GM12872 (cell line): Measurements from ENCODE around the gene UTP14C.

ENCODE experiments used
- TF ChIP-seq, protein P1 (sequence below): IDR thresholded peaks from 3 replicates; pipeline ENCODE4 v1.5.1; 2011; ENCODE audit warnings: low read depth, mild to moderate bottlenecking, low read length, moderate library complexity; ENCODE audit not compliant: insufficient read depth

The UTP14C gene

GRCh38 chr13:51988988-51989618, 35.4 kb upstream of the UTP14C start:
- TF ChIP-seq, protein P1, sequence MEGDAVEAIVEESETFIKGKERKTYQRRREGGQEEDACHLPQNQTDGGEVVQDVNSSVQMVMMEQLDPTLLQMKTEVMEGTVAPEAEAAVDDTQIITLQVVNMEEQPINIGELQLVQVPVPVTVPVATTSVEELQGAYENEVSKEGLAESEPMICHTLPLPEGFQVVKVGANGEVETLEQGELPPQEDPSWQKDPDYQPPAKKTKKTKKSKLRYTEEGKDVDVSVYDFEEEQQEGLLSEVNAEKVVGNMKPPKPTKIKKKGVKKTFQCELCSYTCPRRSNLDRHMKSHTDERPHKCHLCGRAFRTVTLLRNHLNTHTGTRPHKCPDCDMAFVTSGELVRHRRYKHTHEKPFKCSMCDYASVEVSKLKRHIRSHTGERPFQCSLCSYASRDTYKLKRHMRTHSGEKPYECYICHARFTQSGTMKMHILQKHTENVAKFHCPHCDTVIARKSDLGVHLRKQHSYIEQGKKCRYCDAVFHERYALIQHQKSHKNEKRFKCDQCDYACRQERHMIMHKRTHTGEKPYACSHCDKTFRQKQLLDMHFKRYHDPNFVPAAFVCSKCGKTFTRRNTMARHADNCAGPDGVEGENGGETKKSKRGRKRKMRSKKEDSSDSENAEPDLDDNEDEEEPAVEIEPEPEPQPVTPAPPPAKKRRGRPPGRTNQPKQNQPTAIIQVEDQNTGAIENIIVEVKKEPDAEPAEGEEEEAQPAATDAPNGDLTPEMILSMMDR, result no peak

- TF ChIP-seq, protein P1, result no peak
These were observed 30.8 kb upstream of the UTP14C start for GRCh38 chr13:51993713-51994112.

GRCh38 chr13:51995677-51996551, 28.6 kb upstream of the UTP14C start:
- TF ChIP-seq, protein P1, result no peak

DNA sequence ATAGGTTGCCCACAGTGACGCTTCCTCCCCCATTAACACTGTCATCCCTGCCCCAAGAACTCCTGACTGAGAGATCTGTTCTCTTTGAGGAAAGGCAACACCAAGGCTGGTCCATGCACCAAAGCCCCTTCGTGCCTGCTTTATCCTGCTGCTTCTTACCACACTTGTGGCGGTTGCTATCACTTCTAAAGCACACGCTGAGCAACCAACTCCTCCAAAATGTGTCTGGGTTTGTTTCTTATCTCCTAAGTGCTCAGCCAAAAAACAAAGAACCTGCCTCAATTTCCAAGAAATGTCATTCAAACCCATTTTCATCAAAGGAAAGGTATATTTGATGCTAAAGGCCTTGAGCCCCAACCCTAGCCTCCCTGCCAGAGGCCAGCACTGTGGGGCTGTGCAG, 27.9 kb upstream of the UTP14C start:
- TF ChIP-seq, protein P1, result no peak

DNA sequence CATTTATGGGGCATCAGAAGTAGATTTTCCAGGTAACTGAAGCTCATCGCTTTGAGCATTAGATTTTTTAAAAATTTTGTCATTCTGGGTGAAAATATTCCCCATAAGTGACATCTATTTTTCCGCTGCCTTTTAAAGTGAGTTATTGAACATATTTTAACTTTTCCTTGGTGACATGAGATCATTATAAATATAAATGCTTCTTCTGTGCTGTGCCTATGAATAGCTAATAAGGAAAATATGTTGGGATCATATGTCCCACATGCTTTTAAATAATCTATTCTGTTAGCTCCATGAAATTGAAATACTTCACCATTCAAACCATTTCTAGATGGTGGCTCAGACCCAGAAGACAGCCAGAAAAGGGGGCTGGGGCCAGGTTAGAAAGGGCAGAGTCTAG, 27.3 kb upstream of the UTP14C start:
- TF ChIP-seq, protein P1, result no peak

- TF ChIP-seq, protein P1, result no peak
These were observed 26.7 kb upstream of the UTP14C start for GRCh38 chr13:51997641-51998330.
